ENCODE measurements around the gene LPAR1.

GRCh38 chr9:110895147-110895905, 142.9 kb downstream of the LPAR1 start:
- TF ChIP-seq POLR2A (IDR thresholded peaks at IDR 0.05) (no peak), CTCF (IDR thresholded peaks at IDR 0.05) (no peak), EP300 (IDR thresholded peaks at IDR 0.05) (no peak), POLR2AphosphoS5 (IDR thresholded peaks at IDR 0.05) (no peak)
